Measurements from ENCODE around the gene PTBP2. TPM values are rescaled to one million over a fixed set of nuclear protein-coding genes. Genes with fewer than 3 reads are reported as not detected.

The PTBP2 gene
- total and polyA plus RNA-seq, 4 donors: 2.5 to 14.6 (median 9.0) TPM

GRCh38 chr1:96820671-96821070, 99.1 kb downstream of the PTBP2 start:
- Histone ChIP-seq H3K9ac (ENCODE audit: low read depth in 1 of 2, low read length in 2 of 2) (no peak overlapping the region), H3K4me3 (ENCODE audit: low read depth in 1 of 3, low read length in 3 of 3) (no peak overlapping the region), H3K27me3 (ENCODE audit: control insufficient read depth in 4 of 4, insufficient read depth in 4 of 4, low read length in 3 of 4) (no peaks in the 10 kb centered on the region), H3K27ac (ENCODE audit: low read depth in 1 of 2, low read length in 2 of 2) (no peak overlapping the region), H3K4me1 (ENCODE audit: control insufficient read depth in 4 of 4, insufficient read depth in 4 of 4, low read length in 3 of 4) (no peaks in the 10 kb centered on the region), H3K36me3 (ENCODE audit: control insufficient read depth in 4 of 4, insufficient read depth in 3 of 4, low read depth in 1 of 4, low read length in 3 of 4) (peaks cover 0 to 3% (median under 1%) of the 10 kb centered on the region in 4 donors), H3K9me3 (ENCODE audit: control insufficient read depth in 4 of 4, low read length in 3 of 4) (no peaks in the 10 kb centered on the region)
- DNase-seq (ENCODE audit: low spot score): no peak
- TF ChIP-seq, protein P1, sequence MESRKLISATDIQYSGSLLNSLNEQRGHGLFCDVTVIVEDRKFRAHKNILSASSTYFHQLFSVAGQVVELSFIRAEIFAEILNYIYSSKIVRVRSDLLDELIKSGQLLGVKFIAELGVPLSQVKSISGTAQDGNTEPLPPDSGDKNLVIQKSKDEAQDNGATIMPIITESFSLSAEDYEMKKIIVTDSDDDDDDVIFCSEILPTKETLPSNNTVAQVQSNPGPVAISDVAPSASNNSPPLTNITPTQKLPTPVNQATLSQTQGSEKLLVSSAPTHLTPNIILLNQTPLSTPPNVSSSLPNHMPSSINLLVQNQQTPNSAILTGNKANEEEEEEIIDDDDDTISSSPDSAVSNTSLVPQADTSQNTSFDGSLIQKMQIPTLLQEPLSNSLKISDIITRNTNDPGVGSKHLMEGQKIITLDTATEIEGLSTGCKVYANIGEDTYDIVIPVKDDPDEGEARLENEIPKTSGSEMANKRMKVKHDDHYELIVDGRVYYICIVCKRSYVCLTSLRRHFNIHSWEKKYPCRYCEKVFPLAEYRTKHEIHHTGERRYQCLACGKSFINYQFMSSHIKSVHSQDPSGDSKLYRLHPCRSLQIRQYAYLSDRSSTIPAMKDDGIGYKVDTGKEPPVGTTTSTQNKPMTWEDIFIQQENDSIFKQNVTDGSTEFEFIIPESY (IDR thresholded peaks at IDR 0.05): no peak
- no peak for TF ChIP-seq FOXA2 (IDR thresholded peaks at IDR 0.05)
- TF ChIP-seq NR2F2 (IDR thresholded peaks at IDR 0.05): no peak
- TF ChIP-seq EGR1 (IDR thresholded peaks at IDR 0.05; ENCODE audit: low read depth in 2 of 2): no peak
- TF ChIP-seq HNF4G (IDR thresholded peaks at IDR 0.05): no peak
- no peak for TF ChIP-seq FOXA1 (IDR thresholded peaks at IDR 0.05)
- TF ChIP-seq ATF3 (IDR thresholded peaks at IDR 0.05): no peak
- no peak for TF ChIP-seq MAX (IDR thresholded peaks at IDR 0.05)
- no peak for TF ChIP-seq GABPA (IDR thresholded peaks at IDR 0.05 in 1 of 2, conservative IDR thresholded peaks at IDR 0.05 in 1 of 2)
- TF ChIP-seq YY1 (IDR thresholded peaks at IDR 0.05): no peak
- WGBS: 95% methylated on average over 1 of the region's 1 CpG

GRCh38 chr1:96825231-96825630, 103.6 kb downstream of the PTBP2 start:
- no peaks in the 10 kb centered on the region for H3K27me3 ChIP-seq (ENCODE audit: control insufficient read depth in 4 of 4, insufficient read depth in 4 of 4, low read length in 3 of 4)
- H3K4me3 ChIP-seq (ENCODE audit: low read depth in 1 of 3, low read length in 3 of 3): no peak overlapping the region

More at GRCh38 chr1:96825231-96825630, 103.6 kb downstream of the PTBP2 start:
- WGBS: 96% methylated on average over 1 of the region's 1 CpG
- TF ChIP-seq FOXA1 (IDR thresholded peaks at IDR 0.05) (no peak), EGR1 (IDR thresholded peaks at IDR 0.05; ENCODE audit: low read depth in 2 of 2) (no peak), ATF3 (IDR thresholded peaks at IDR 0.05) (no peak), CTCF (IDR thresholded peaks at IDR 0.05; ENCODE audit: low read depth, low read length, missing input control) (no peak), YY1 (IDR thresholded peaks at IDR 0.05) (no peak), HNF4G (IDR thresholded peaks at IDR 0.05) (no peak)
- Histone ChIP-seq H3K4me1 (ENCODE audit: control insufficient read depth in 4 of 4, insufficient read depth in 4 of 4, low read length in 3 of 4) (no peaks in the 10 kb centered on the region), H3K27ac (ENCODE audit: low read depth in 1 of 2, low read length in 2 of 2) (no peak overlapping the region), H3K9ac (ENCODE audit: low read depth in 1 of 2, low read length in 2 of 2) (no peak overlapping the region), H3K9me3 (ENCODE audit: control insufficient read depth in 4 of 4, low read length in 3 of 4) (no peaks in the 10 kb centered on the region), H3K36me3 (ENCODE audit: control insufficient read depth in 4 of 4, insufficient read depth in 3 of 4, low read depth in 1 of 4, low read length in 3 of 4) (peaks cover 0 to 3% (median 0%) of the 10 kb centered on the region in 4 donors)
- no peak for DNase-seq (ENCODE audit: low spot score)

Data from liver (tissue), 9 donors.